Small intestine (tissue), 7 donors: ENCODE measurements around the gene PUS3. TPM values are rescaled to one million over a fixed set of nuclear protein-coding genes. Genes with fewer than 3 reads are reported as not detected.

ENCODE experiments used
- DNase-seq, 2 donors: peaks; one replicate each; pipeline versions ENCODE4 v3.0.0 to v3.0.0-alpha.2; 2013
- FAIRE-seq: peaks from 2 replicates; lab custom pipeline; 2012; peaks lifted over from hg19 to GRCh38; lab: Jason Lieb, UNC
- H3K27ac ChIP-seq, 3 donors: one replicate each; pipeline ENCODE4 v1.5.1; 2013; ENCODE audit warnings: low read length in 2 of 3, mild to moderate bottlenecking in 2 of 3, control low read depth in 1 of 3, inconsistent platforms in 1 of 3, low read depth in 1 of 3, moderate library complexity in 1 of 3
- H3K27me3 ChIP-seq, 3 donors: one replicate each; pipeline ENCODE4 v1.6.1; 2013; ENCODE audit warnings: low read length in 3 of 3, inconsistent platforms in 1 of 3; ENCODE audit not compliant: control insufficient read depth in 3 of 3, insufficient read depth in 3 of 3
- H3K36me3 ChIP-seq, 3 donors: one replicate each; pipeline ENCODE4 v1.6.1; 2013; ENCODE audit warnings: low read length in 3 of 3, inconsistent platforms in 1 of 3, low read depth in 1 of 3, mild to moderate bottlenecking in 1 of 3, moderate library complexity in 1 of 3; ENCODE audit not compliant: control insufficient read depth in 3 of 3, insufficient read depth in 2 of 3
- H3K4me1 ChIP-seq, 3 donors: one replicate each; pipeline ENCODE4 v1.6.1; 2013; ENCODE audit warnings: low read length in 2 of 3, inconsistent platforms in 1 of 3, low read depth in 1 of 3, mild to moderate bottlenecking in 1 of 3, moderate library complexity in 1 of 3; ENCODE audit not compliant: control insufficient read depth in 3 of 3, insufficient read depth in 2 of 3
- H3K4me3 ChIP-seq, 3 donors: one replicate each; pipeline ENCODE4 v1.5.1; 2013; ENCODE audit warnings: low read length in 3 of 3, control low read depth in 1 of 3, inconsistent platforms in 1 of 3, low read depth in 1 of 3, mild to moderate bottlenecking in 1 of 3, moderate library complexity in 1 of 3
- H3K9me3 ChIP-seq, 2 donors: one replicate each; pipeline ENCODE4 v1.6.1; 2013; ENCODE audit warnings: low read depth in 1 of 2, low read length in 1 of 2; ENCODE audit not compliant: control insufficient read depth in 2 of 2, insufficient read depth in 1 of 2
- WGBS, 3 donors: extraction: QIAGEN DNeasy Blood & Tissue Kit; methylation state at CpG; one replicate each; pipeline ENCODE4 v1.1.7; 2013; 5-methylcytosine and 5-hydroxymethylcytosine counted together
- polyA plus RNA-seq, 4 donors: library from polyadenylated mRNA; stranded (reverse) in 3 of 4; unstranded in 1 of 4; fragments of 200-250 nt in 3 of 4; fragments of 120-200 nt in 1 of 4; gene quantifications; one replicate each; pipeline versions ENCODE4 v1.2.1 to v1.2.3, GENCODE V29; 2013
- donor health status: healthy with polysubstance abuse.
- donor health status: control.
- donor health status: control.
- donor health status: Bipolar disorder and iron deficiency.
- donor health status: healthy.

The PUS3 gene
- polyA plus RNA-seq, 4 donors, result 10.3 to 12.7 (median 11.9) TPM

DNA sequence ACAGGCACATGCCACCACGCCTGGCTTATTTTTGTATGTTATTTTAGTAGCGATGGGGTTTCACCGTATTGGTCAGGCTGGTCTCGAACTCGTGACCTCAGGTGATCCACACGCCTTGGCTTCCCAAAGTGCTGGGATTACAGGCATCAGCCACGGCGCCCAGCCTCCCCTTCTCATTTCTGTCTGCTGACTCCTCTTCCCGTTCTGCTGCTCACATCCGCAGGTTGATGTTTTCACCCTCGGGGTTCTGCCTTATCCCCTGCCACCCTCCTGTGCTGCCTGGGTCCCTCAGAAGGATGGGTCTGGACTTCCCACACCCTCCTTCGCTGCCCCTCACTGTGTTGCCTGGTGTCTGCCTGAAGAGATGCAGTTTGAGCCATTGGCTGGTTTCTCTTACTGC is 23.7 kb upstream of the PUS3 start:
- no peaks in the 10 kb centered on the region for H3K9me3 ChIP-seq
- no peak for FAIRE-seq
- H3K36me3 ChIP-seq, result no peaks in the 10 kb centered on the region
- H3K4me3 ChIP-seq, result no peak overlapping the region
- H3K27me3 ChIP-seq, result peaks cover 0 to 6% (median 0%) of the 10 kb centered on the region in 3 donors
- 86 to 93% (median 89%) methylated on average over 12 of the region's 12 CpGs for WGBS, 3 donors
- no peak overlapping the region for H3K27ac ChIP-seq
- DNase-seq, result no peak
- H3K4me1 ChIP-seq, result peaks cover 0 to 18% (median 2%) of the 10 kb centered on the region in 3 donors

GRCh38 chr11:125925804-125926203 is 22.8 kb upstream of the PUS3 start:
- no peak for DNase-seq
- FAIRE-seq, result no peak
- H3K9me3 ChIP-seq, result no peaks in the 10 kb centered on the region
- no peak overlapping the region for H3K27ac ChIP-seq
- no peaks in the 10 kb centered on the region for H3K36me3 ChIP-seq
- WGBS, 3 donors, result 35 to 57% (median 38%) methylated on average over 3 of the region's 3 CpGs
- H3K27me3 ChIP-seq, result peaks cover 0 to 3% (median 0%) of the 10 kb centered on the region in 3 donors
- peaks cover 0 to 20% (median 2%) of the 10 kb centered on the region in 3 donors for H3K4me1 ChIP-seq
- no peak overlapping the region for H3K4me3 ChIP-seq

- DNase-seq (peak; percentile 77 to 88), FAIRE-seq (no peak)
- Histone ChIP-seq H3K27ac (peak overlapping the region in 2 of 3 donors; percentile 24 to 39), H3K4me1 (peaks cover 0 to 20% (median 2%) of the 10 kb centered on the region in 3 donors), H3K9me3 (no peaks in the 10 kb centered on the region), H3K4me3 (no peak overlapping the region), H3K27me3 (peaks cover 0 to 3% (median 0%) of the 10 kb centered on the region in 3 donors), H3K36me3 (no peaks in the 10 kb centered on the region)
- WGBS, 3 donors, result 11 to 48% (median 25%) methylated on average over 6 of the region's 6 CpGs
Observed at GRCh38 chr11:125925247-125925740, 22.3 kb upstream of the PUS3 start.

DNA sequence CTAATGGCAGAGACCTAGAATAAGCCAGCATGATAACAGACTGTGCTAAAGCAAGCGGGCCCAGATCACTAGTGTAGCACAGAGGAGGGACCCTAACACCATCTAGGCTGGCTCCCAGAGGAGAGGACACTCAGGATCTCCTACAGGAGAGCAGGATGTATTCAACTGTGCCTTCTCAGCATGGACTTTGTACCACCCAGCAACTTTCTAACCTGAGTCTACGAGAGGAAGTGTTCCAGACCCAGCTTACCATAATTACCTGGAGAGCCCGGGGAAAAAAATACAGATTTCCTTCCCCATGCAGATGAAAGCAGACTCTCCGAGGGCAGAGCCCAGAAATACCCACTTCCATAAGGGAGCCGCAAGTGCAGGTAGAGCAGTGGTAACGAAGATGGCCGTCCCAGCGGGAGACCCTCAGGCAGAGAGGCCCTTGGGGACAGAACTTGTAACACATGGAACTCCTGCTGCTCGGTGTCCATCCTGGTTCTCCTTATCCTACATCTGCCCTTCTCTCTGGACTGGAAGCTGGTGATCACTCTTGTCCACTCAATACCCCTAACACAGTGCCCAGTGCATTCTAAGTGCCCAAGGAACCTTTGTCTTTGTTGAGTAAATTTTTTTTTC is 21.5 kb upstream of the PUS3 start:
- Histone ChIP-seq H3K36me3 (no peaks in the 10 kb centered on the region), H3K27ac (no peak overlapping the region), H3K4me3 (no peak overlapping the region), H3K9me3 (no peaks in the 10 kb centered on the region), H3K27me3 (peaks cover 0 to under 1% (median 0%) of the 10 kb centered on the region in 3 donors), H3K4me1 (peaks cover 0 to 20% (median 2%) of the 10 kb centered on the region in 3 donors)
- no peak for FAIRE-seq
- DNase-seq, result peak; percentile 49 to 65
- whole genome bisulfite sequencing, 3 donors, result 65 to 80% (median 67%) methylated on average over 9 of the region's 9 CpGs

GRCh38 chr11:125923633-125924032 is 20.6 kb upstream of the PUS3 start:
- DNase-seq (no peak), FAIRE-seq (no peak)
- Histone ChIP-seq H3K36me3 (no peaks in the 10 kb centered on the region), H3K4me1 (peaks cover 0 to 20% (median 2%) of the 10 kb centered on the region in 3 donors), H3K4me3 (no peak overlapping the region), H3K9me3 (no peaks in the 10 kb centered on the region), H3K27ac (no peak overlapping the region), H3K27me3 (no peaks in the 10 kb centered on the region)
- 86 to 92% (median 91%) methylated on average over 8 of the region's 8 CpGs for WGBS, 3 donors

- FAIRE-seq (no peak), DNase-seq (peak; percentile 75 to 81)
- WGBS, 3 donors, result 6 to 11% (median 9%) methylated on average over 8 of the region's 8 CpGs
- Histone ChIP-seq H3K4me3 (no peak overlapping the region), H3K4me1 (peaks cover 0 to 20% (median 2%) of the 10 kb centered on the region in 3 donors), H3K9me3 (no peaks in the 10 kb centered on the region), H3K36me3 (no peaks in the 10 kb centered on the region), H3K27ac (no peak overlapping the region), H3K27me3 (no peaks in the 10 kb centered on the region)
Observed at GRCh38 chr11:125923012-125923579, 20.1 kb upstream of the PUS3 start.

DNA sequence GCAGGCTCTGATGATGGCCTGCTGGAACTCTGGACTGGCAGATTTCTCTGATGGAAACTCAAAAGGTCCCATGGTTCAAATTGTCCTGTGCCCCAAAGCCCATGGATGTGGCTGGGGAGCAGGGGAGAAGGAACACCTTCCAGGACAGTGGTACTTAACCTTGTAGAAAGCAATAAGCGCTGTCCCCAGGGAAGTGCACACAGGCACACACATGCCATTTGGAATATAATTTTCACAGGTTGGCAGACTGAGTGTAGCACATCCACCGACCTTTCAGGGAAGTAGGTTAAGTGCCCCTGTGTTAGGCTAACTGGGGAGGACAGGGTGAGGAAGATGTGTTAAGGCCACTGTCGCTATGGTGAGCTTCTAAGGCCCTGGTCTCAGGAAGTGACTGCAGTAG is 19.1 kb upstream of the PUS3 start:
- no peaks in the 10 kb centered on the region for H3K36me3 ChIP-seq
- WGBS, 3 donors, result 77 to 87% (median 81%) methylated on average over 3 of the region's 3 CpGs
- FAIRE-seq (no peak), DNase-seq (no peak)
- H3K4me1 ChIP-seq, result peaks cover 0 to 20% (median 2%) of the 10 kb centered on the region in 3 donors
- no peak overlapping the region for H3K27ac ChIP-seq
- no peaks in the 10 kb centered on the region for H3K27me3 ChIP-seq
- no peaks in the 10 kb centered on the region for H3K9me3 ChIP-seq
- no peak overlapping the region for H3K4me3 ChIP-seq

DNA sequence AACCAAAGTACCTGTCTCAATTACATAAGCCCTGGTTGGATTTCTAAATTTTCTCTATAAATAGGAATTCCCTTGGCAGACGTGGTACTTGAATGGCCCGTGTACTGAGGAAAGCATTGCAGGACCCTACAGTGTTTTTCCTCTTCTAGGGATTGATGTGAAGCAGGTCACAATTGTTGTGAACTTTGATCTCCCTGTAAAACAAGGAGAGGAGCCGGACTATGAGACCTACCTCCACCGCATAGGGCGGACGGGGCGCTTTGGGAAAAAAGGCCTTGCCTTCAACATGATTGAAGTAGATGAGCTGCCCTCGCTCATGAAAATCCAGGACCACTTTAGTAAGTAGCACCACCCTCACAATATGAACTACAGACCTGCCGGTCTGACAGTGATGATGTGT is 18.0 kb upstream of the PUS3 start:
- peak; percentile 45 to 58 for DNase-seq
- Histone ChIP-seq H3K36me3 (no peaks in the 10 kb centered on the region), H3K9me3 (no peaks in the 10 kb centered on the region), H3K27me3 (no peaks in the 10 kb centered on the region), H3K4me1 (peaks cover 0 to 25% (median 2%) of the 10 kb centered on the region in 3 donors), H3K4me3 (no peak overlapping the region), H3K27ac (no peak overlapping the region)
- FAIRE-seq, result no peak
- WGBS, 3 donors, result 23 to 68% (median 38%) methylated on average over 9 of the region's 9 CpGs
